ENCODE data around the gene RAB6B. TPM values are rescaled to one million over a fixed set of nuclear protein-coding genes. Genes with fewer than 3 reads are reported as not detected.

RAB6B gene
- total and polyA plus RNA-seq, 2 experiments from 2014 or later, result 1.2 to 3.9 TPM

DNA sequence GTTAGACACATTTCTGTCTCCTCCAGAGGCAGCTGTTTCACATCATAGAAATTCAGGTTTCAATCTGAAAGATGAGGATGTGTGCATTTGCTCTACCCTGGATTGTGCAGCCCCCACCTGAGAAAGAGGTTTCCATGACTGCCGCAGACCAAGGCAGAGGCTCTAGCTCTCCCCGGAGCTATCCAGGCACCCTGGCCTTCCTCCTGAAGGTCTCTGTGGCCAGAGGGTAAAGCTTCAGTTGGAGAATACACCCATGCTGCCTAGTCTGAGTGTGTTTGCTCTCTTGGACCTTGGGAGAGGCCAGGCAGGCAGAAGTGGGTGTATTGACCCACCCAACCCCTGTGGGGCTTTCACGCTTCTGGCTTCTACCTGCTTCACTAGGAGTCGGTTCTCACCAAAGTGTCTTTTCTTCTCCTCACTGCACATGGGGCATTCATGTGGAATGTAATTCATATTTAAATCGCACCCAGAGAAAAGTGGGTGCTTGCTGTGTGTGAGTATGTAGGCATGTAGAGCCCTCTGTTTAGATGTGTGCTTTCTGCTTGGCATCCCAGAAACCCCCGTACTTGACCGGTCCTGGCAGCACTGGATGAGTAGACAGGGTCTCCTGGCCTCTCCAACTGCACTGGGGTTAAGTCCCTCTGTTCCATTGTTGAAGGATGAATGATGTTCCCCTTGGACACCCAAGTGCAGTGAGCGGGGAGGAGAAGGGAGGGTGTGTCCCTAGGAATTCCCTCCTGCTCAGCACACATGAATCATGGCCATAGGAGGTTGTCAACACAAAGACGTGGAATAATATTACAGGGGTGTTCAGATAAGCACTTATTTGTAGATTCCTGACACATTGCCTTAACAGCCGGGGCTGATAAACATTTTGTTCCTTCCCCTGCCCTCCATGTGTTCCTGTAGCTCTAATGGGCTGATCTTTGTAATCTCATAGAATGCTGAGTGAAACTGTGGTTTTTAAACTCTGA is 20.3 kb upstream of the RAB6B start (continued):
- TF ChIP-seq, protein P1, sequence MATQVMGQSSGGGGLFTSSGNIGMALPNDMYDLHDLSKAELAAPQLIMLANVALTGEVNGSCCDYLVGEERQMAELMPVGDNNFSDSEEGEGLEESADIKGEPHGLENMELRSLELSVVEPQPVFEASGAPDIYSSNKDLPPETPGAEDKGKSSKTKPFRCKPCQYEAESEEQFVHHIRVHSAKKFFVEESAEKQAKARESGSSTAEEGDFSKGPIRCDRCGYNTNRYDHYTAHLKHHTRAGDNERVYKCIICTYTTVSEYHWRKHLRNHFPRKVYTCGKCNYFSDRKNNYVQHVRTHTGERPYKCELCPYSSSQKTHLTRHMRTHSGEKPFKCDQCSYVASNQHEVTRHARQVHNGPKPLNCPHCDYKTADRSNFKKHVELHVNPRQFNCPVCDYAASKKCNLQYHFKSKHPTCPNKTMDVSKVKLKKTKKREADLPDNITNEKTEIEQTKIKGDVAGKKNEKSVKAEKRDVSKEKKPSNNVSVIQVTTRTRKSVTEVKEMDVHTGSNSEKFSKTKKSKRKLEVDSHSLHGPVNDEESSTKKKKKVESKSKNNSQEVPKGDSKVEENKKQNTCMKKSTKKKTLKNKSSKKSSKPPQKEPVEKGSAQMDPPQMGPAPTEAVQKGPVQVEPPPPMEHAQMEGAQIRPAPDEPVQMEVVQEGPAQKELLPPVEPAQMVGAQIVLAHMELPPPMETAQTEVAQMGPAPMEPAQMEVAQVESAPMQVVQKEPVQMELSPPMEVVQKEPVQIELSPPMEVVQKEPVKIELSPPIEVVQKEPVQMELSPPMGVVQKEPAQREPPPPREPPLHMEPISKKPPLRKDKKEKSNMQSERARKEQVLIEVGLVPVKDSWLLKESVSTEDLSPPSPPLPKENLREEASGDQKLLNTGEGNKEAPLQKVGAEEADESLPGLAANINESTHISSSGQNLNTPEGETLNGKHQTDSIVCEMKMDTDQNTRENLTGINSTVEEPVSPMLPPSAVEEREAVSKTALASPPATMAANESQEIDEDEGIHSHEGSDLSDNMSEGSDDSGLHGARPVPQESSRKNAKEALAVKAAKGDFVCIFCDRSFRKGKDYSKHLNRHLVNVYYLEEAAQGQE (IDR thresholded peaks at IDR 0.05; ENCODE audit: unreplicated experiment), result no peak
- TF ChIP-seq, protein P2, sequence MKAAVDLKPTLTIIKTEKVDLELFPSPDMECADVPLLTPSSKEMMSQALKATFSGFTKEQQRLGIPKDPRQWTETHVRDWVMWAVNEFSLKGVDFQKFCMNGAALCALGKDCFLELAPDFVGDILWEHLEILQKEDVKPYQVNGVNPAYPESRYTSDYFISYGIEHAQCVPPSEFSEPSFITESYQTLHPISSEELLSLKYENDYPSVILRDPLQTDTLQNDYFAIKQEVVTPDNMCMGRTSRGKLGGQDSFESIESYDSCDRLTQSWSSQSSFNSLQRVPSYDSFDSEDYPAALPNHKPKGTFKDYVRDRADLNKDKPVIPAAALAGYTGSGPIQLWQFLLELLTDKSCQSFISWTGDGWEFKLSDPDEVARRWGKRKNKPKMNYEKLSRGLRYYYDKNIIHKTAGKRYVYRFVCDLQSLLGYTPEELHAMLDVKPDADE (IDR thresholded peaks at IDR 0.05), result no peak
- no peak for TF ChIP-seq CREB1 (CRISPR knock-in tag; IDR thresholded peaks at IDR 0.05; ENCODE audit: low read depth)

DNA sequence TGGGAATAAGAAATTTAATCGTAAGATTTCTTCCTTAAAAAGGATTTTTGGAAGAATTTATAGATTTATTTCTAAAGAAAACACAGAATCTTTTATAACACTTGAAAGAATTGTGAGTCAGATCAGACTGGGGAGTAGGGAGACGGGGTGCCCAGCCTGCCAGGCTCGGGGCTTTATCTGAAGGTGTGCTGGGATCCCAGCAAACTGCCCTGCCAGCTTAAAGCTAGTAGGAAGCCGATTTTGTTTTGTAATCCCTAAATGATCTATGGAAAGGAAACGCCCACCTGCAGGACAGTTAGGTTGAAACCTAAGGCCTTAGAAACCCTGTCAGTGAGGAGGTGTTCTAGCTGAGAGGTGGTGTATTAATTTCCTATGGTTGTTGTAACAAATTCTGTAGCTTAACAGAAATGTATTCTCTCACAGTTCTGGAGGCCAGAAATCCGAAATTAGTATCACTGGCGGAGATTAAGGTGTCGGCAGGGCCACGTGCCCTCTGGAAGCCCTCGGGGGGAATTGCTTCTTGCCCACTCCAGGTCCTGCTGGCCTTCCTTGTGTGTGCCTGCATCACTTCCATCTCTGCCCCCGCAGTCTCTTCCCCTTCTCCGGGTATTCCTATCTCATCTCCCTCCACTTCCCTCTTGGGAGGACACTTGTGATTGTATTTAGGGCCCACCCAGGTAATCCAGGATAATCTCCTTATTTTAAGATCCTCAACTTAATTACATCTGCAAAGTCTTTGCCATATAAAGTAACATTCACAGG is 19.3 kb upstream of the RAB6B start:
- H3K4me1 ChIP-seq (ENCODE audit: insufficient read depth), result no peaks in the 10 kb centered on the region
- no peak overlapping the region for H2AFZ ChIP-seq
- H3K9me2 ChIP-seq (ENCODE audit: insufficient read depth), result 0 out of 2 replicates have a peak, but pooled peaks cover 5% of the 10 kb centered on the region
- Mint-ChIP-seq H3K27me3 (ENCODE audit: insufficient read depth, low read depth, poor library complexity) (no peaks in the 10 kb centered on the region), H3K4me3 (no peak overlapping the region), H3K4me1 (no peaks in the 10 kb centered on the region), H3K36me3 (ENCODE audit: low read depth) (no peaks in the 10 kb centered on the region), H3K9me3 (no peaks in the 10 kb centered on the region; the same call in 2 of the 3 replicates), H3K27ac (no peak overlapping the region)
- no peaks in the 10 kb centered on the region for H3F3A ChIP-seq (replicated peaks; ENCODE audit: low read depth)
- no peaks in the 10 kb centered on the region for H3K27me3 ChIP-seq (ENCODE audit: insufficient read depth)
- no peaks in the 10 kb centered on the region for H4K20me1 ChIP-seq (replicated peaks; ENCODE audit: insufficient read depth)
- no peaks in the 10 kb centered on the region for H3K36me3 ChIP-seq (ENCODE audit: insufficient read depth)
- ATAC-seq, result no peak
- no peaks in the 10 kb centered on the region for H3K79me2 ChIP-seq (replicated peaks; ENCODE audit: insufficient read depth)
- no peak for DNase-seq (ENCODE audit: low spot score)
- no peak overlapping the region for H3K4me3 ChIP-seq
- no peak overlapping the region for H3K27ac ChIP-seq (ENCODE audit: low read depth)
- no peak overlapping the region for H3K4me2 ChIP-seq
- TF ChIP-seq STAT1 (IDR thresholded peaks at IDR 0.05; ENCODE audit: unreplicated experiment) (no peak), EZH2 (IDR thresholded peaks at IDR 0.05; ENCODE audit: low read depth, unreplicated experiment) (no peak), ZNF114 (CRISPR knock-in tag; IDR thresholded peaks at IDR 0.05) (no peak), CREB1 (CRISPR knock-in tag; IDR thresholded peaks at IDR 0.05; ENCODE audit: low read depth) (no peak), JUNB (IDR thresholded peaks at IDR 0.05; ENCODE audit: unreplicated experiment) (no peak)
- TF ChIP-seq, protein P2 (IDR thresholded peaks at IDR 0.05), result no peak
- TF ChIP-seq, protein P3, sequence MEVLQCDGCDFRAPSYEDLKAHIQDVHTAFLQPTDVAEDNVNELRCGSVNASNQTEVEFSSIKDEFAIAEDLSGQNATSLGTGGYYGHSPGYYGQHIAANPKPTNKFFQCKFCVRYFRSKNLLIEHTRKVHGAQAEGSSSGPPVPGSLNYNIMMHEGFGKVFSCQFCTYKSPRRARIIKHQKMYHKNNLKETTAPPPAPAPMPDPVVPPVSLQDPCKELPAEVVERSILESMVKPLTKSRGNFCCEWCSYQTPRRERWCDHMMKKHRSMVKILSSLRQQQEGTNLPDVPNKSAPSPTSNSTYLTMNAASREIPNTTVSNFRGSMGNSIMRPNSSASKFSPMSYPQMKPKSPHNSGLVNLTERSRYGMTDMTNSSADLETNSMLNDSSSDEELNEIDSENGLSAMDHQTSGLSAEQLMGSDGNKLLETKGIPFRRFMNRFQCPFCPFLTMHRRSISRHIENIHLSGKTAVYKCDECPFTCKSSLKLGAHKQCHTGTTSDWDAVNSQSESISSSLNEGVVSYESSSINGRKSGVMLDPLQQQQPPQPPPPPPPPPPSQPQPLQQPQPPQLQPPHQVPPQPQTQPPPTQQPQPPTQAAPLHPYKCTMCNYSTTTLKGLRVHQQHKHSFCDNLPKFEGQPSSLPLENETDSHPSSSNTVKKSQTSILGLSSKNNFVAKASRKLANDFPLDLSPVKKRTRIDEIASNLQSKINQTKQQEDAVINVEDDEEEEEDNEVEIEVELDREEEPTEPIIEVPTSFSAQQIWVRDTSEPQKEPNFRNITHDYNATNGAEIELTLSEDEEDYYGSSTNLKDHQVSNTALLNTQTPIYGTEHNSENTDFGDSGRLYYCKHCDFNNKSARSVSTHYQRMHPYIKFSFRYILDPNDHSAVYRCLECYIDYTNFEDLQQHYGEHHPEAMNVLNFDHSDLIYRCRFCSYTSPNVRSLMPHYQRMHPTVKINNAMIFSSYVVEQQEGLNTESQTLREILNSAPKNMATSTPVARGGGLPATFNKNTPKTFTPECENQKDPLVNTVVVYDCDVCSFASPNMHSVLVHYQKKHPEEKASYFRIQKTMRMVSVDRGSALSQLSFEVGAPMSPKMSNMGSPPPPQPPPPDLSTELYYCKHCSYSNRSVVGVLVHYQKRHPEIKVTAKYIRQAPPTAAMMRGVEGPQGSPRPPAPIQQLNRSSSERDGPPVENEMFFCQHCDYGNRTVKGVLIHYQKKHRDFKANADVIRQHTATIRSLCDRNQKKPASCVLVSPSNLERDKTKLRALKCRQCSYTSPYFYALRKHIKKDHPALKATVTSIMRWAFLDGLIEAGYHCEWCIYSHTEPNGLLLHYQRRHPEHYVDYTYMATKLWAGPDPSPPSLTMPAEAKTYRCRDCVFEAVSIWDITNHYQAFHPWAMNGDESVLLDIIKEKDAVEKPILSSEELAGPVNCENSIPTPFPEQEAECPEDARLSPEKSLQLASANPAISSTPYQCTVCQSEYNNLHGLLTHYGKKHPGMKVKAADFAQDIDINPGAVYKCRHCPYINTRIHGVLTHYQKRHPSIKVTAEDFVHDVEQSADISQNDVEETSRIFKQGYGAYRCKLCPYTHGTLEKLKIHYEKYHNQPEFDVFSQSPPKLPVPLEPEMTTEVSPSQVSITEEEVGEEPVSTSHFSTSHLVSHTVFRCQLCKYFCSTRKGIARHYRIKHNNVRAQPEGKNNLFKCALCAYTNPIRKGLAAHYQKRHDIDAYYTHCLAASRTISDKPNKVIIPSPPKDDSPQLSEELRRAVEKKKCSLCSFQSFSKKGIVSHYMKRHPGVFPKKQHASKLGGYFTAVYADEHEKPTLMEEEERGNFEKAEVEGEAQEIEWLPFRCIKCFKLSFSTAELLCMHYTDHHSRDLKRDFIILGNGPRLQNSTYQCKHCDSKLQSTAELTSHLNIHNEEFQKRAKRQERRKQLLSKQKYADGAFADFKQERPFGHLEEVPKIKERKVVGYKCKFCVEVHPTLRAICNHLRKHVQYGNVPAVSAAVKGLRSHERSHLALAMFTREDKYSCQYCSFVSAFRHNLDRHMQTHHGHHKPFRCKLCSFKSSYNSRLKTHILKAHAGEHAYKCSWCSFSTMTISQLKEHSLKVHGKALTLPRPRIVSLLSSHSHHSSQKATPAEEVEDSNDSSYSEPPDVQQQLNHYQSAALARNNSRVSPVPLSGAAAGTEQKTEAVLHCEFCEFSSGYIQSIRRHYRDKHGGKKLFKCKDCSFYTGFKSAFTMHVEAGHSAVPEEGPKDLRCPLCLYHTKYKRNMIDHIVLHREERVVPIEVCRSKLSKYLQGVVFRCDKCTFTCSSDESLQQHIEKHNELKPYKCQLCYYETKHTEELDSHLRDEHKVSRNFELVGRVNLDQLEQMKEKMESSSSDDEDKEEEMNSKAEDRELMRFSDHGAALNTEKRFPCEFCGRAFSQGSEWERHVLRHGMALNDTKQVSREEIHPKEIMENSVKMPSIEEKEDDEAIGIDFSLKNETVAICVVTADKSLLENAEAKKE (CRISPR knock-in tag; IDR thresholded peaks at IDR 0.05), result no peak
